Measurements from ENCODE around the gene TMED3.

Gene TMED3

DNA sequence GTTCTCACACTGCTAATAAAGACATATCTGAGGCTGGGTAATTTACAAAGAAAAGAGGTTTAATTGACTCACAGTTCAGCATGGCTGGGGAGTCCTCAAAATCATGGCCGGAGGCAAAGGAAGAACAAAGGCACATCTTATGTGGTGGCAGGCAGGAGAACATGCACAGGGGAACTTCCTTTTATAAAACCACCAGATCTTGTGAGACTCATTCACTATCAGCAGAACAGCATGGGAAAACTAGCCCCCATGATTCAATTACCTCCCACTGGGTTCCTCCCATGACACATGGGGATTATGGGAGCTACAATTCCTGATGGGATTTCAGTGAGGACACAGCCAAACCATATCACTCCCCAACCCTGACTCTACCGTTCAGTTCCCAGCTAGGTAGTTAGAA is 61.5 kb downstream of the TMED3 start:
- Histone ChIP-seq H3K4me1 (ENCODE audit: insufficient read depth, low read length, severe bottlenecking) (no peaks in the 10 kb centered on the region), H3K36me3 (ENCODE audit: insufficient read depth, low read length) (no peaks in the 10 kb centered on the region), H3F3A (ENCODE audit: insufficient read depth, low read length) (no peaks in the 10 kb centered on the region), H3K27me3 (ENCODE audit: insufficient read depth, low read length) (no peaks in the 10 kb centered on the region), H4K20me1 (ENCODE audit: insufficient read depth, low read length) (no peaks in the 10 kb centered on the region), H3K4me3 (ENCODE audit: low read depth, low read length, poor library complexity, severe bottlenecking) (no peak overlapping the region), H3K4me2 (ENCODE audit: low read length) (no peak overlapping the region), H3K79me2 (ENCODE audit: insufficient read depth, low read length) (no peaks in the 10 kb centered on the region), H3K9ac (ENCODE audit: low read length) (no peak overlapping the region), H2AFZ (ENCODE audit: low read length) (no peak overlapping the region), H3K9me3 (ENCODE audit: low read length) (no peaks in the 10 kb centered on the region), H3K9me2 (ENCODE audit: low read depth, low read length) (no peaks in the 10 kb centered on the region), H3K27ac (ENCODE audit: low read depth, low read length, poor library complexity, severe bottlenecking) (no peak overlapping the region)
- TF ChIP-seq EZH2 (IDR thresholded peaks at IDR 0.05; ENCODE audit: borderline replicate concordance, low read length) (no peak), CTCF (IDR thresholded peaks at IDR 0.05; ENCODE audit: low read length) (no peak)
